Common myeloid progenitor, CD34-positive (primary cell): ENCODE results near the gene RAD51B.
A peak's percentile ranks its signal among the peaks of the same experiment; 100 is the strongest.

Experiments used
- CTCF ChIA-PET: fragments of 350-600 bp; sonication (Branson Sonifier 250); formaldehyde crosslinking; loops from one replicate; lab custom pipeline; 2021; ENCODE audit warnings: antibody characterized with exemption; lab: Charles Lee
- POLR2A ChIA-PET: fragments of 350-600 bp; sonication (Branson Sonifier 250); formaldehyde crosslinking; loops from one replicate; lab custom pipeline; 2021; ENCODE audit warnings: antibody characterized with exemption; lab: Charles Lee
- DNase-seq, 3 donors: peaks; one replicate each; pipeline versions ENCODE4 v3.0.0 to v3.0.0-alpha.2; 2013
- H3K27ac ChIP-seq, 2 experiments: 1 replicate in 1 of 2; 2 replicates in 1 of 2; pipeline ENCODE4 v1.7.0; 2013; ENCODE audit warnings: inconsistent platforms in 2 of 2, low read length in 2 of 2, mild to moderate bottlenecking in 2 of 2, low read depth in 1 of 2, moderate library complexity in 1 of 2; ENCODE audit not compliant: severe bottlenecking in 2 of 2, insufficient read depth in 1 of 2, poor library complexity in 1 of 2
- H3K27me3 ChIP-seq, 5 experiments: replicated peaks in 2 of 5; 1 replicate in 3 of 5; 2 replicates in 2 of 5; pipeline versions ENCODE4 v1.6.1 to v1.7.0; 2013; ENCODE audit warnings: low read length in 4 of 5, mild to moderate bottlenecking in 2 of 5, moderate library complexity in 2 of 5, inconsistent platforms in 1 of 5; ENCODE audit not compliant: insufficient read depth in 5 of 5, control insufficient read depth in 4 of 5
- H3K36me3 ChIP-seq, 4 experiments: 1 replicate in 2 of 4; 2 replicates in 2 of 4; pipeline versions ENCODE4 v1.6.1 to v1.7.0; 2013; ENCODE audit warnings: low read length in 3 of 4, control low read depth in 1 of 4, mild to moderate bottlenecking in 1 of 4; ENCODE audit not compliant: control insufficient read depth in 4 of 4, insufficient read depth in 4 of 4
- H3K4me1 ChIP-seq, 4 experiments: 1 replicate in 3 of 4; 2 replicates in 1 of 4; pipeline versions ENCODE4 v1.6.1 to v1.7.1; 2013; ENCODE audit warnings: low read length in 3 of 4, mild to moderate bottlenecking in 3 of 4, control low read depth in 1 of 4, inconsistent platforms in 1 of 4, moderate library complexity in 1 of 4; ENCODE audit not compliant: control insufficient read depth in 4 of 4, insufficient read depth in 4 of 4; ENCODE audit errors: control extremely low read depth in 1 of 4
- H3K4me3 ChIP-seq, 7 experiments: 1 replicate in 4 of 7; 2 replicates in 3 of 7; pipeline versions ENCODE4 v1.5.1 to v1.7.0; 2013; ENCODE audit warnings: mild to moderate bottlenecking in 7 of 7, low read length in 6 of 7, moderate library complexity in 6 of 7, inconsistent platforms in 2 of 7, low read depth in 2 of 7, control low read depth in 1 of 7; ENCODE audit not compliant: insufficient read depth in 4 of 7, control insufficient read depth in 1 of 7; ENCODE audit errors: extremely low read depth in 1 of 7
- H3K9me3 ChIP-seq, 5 experiments: 1 replicate in 4 of 5; 2 replicates in 1 of 5; pipeline versions ENCODE4 v1.6.1 to v1.7.1; 2013; ENCODE audit warnings: low read length in 4 of 5, mild to moderate bottlenecking in 2 of 5, inconsistent platforms in 1 of 5, low read depth in 1 of 5, moderate library complexity in 1 of 5; ENCODE audit not compliant: control insufficient read depth in 4 of 5, insufficient read depth in 2 of 5; ENCODE audit errors: control extremely low read depth in 1 of 5
- WGBS: methylation state at CpG from one replicate; pipeline ENCODE4 v1.1.5; 2013; ENCODE audit not compliant: insufficient coverage; 5-methylcytosine and 5-hydroxymethylcytosine counted together

RAD51B gene

GRCh38 chr14:68444449-68445168 is 625.0 kb downstream of the RAD51B start:
- Histone ChIP-seq H3K4me3 (peak overlapping the region in 1 of 7 experiments; percentile 33), H3K36me3 (peaks cover 0 to 5% (median 0%) of the 10 kb centered on the region in 4 experiments), H3K27ac (no peak overlapping the region), H3K27me3 (no peaks in the 10 kb centered on the region), H3K4me1 (peaks cover 0 to 11% (median 6%) of the 10 kb centered on the region in 4 experiments), H3K9me3 (no peaks in the 10 kb centered on the region)
- peak; percentile 25 to 88 (median 79) for DNase-seq
- WGBS = 0% methylated on average over 2 of the region's 2 CpGs
- POLR2A ChIA-PET = no interaction called here
- CTCF ChIA-PET = interaction anchor here (1.5 kb wide), 1 partner anchor 15 kb away, joined by 4 read pairs; no protein-coding TSS in a partner anchor

DNA sequence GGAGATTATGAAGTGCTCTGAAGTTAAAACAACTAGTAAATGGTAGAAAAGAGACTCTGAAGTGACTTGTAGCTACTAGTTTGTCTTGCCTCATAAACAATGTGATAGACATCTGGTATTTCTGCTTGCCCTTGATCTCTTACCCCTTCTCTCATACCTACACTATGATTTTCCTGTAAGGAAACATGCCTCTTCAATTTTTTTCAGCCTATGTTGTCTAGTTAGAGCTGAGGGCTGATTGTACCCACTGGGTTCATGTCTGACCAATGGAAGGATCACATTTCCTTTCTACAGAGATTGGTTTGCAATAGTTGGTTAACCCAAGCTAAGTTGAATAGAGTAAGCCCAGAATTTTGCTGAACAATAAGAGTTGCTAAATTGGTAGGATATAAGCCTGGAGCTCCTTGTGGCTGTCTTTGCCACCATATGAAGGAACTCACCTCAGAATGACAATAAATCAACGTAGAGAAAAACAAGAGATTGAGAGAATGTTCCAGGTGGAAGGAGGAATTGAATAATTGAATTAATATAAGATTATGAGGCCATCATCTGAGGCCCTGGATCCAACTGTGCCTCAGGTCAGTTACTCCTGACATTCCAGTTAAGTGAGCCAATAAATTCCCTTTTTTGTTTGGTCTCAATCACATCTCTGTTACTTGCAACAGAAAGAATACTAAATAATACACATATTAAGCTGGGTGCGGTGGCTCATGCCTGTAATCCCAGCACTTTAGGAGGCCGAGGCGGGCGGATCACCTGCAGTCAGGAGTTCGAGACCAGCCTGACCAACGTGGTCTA is 626.9 kb downstream of the RAD51B start:
- 100% methylated on average over 3 of the region's 7 CpGs for WGBS
- CTCF ChIA-PET = interaction anchor here (1.5 kb wide), 1 partner anchor 13 kb away, joined by 4 read pairs; no protein-coding TSS in a partner anchor
- Histone ChIP-seq H3K27me3 (no peaks in the 10 kb centered on the region), H3K27ac (no peak overlapping the region), H3K4me3 (no peak overlapping the region), H3K4me1 (peaks cover 0 to 11% (median 6%) of the 10 kb centered on the region in 4 experiments), H3K9me3 (no peaks in the 10 kb centered on the region), H3K36me3 (peaks cover 0 to 2% (median 0%) of the 10 kb centered on the region in 4 experiments)
- DNase-seq = no peak
- POLR2A ChIA-PET = no interaction called here

GRCh38 chr14:68447581-68448251 is 628.1 kb downstream of the RAD51B start:
- H3K4me3 ChIP-seq = no peak overlapping the region
- no peak for DNase-seq
- H3K36me3 ChIP-seq = peaks cover 0 to 2% (median 0%) of the 10 kb centered on the region in 4 experiments
- no peaks in the 10 kb centered on the region for H3K9me3 ChIP-seq
- ChIA-PET POLR2A (no interaction called here), CTCF (interaction anchor here (1.2 to 1.5 kb wide), 2 partner anchors 14 to 198 kb away, joined by 3 read pairs; no protein-coding TSS in a partner anchor)
- H3K27ac ChIP-seq = no peak overlapping the region
- WGBS = 100% methylated on average over 1 of the region's 4 CpGs
- H3K27me3 ChIP-seq = no peaks in the 10 kb centered on the region
- H3K4me1 ChIP-seq = peaks cover 0 to 11% (median 6%) of the 10 kb centered on the region in 4 experiments

- Histone ChIP-seq H3K4me1 (peaks cover 0 to 11% (median 6%) of the 10 kb centered on the region in 4 experiments), H3K27me3 (no peaks in the 10 kb centered on the region), H3K4me3 (no peak overlapping the region), H3K36me3 (no peaks in the 10 kb centered on the region), H3K27ac (no peak overlapping the region), H3K9me3 (no peaks in the 10 kb centered on the region)
- ChIA-PET POLR2A (no interaction called here), CTCF (interaction anchor here (1.2 to 1.5 kb wide), 2 partner anchors 14 to 199 kb away, joined by 3 read pairs; no protein-coding TSS in a partner anchor)
- no peak for DNase-seq
- 93% methylated on average over 3 of the region's 3 CpGs for WGBS
Measured at GRCh38 chr14:68448252-68448902, 628.8 kb downstream of the RAD51B start.

DNA sequence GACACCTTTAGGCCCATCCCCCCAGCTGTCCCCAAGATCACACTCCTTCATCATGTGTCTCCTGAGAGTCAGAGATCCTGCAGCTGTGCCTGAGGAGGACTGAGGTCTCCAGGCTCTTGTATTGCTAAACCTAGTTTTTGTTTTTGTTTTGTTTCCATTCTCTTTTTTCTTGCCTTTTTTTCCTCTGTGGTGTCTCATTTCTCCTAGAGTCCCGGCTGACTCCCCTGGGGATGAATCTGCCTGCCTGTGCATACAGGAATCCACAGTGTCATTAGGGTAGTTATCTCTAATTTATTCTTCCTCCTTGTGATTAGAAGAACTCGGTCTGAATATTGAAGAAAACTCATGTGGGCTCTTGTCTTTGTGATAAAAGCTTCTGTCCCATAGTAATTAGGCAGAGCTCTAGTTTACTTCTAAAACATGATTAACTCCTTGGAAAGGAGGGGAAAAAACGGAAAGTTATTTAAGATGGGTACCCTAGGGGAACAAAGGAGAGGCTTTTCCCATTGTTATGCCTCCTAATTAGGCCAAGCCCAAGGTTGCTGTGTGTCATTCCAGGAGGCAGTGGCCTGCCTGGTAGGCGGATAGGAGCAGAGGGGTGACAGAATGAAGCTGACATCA is 630.1 kb downstream of the RAD51B start:
- Histone ChIP-seq H3K4me3 (no peak overlapping the region), H3K4me1 (peaks cover 0 to 5% (median 2%) of the 10 kb centered on the region in 4 experiments), H3K9me3 (peaks cover under 1 to 7% (median 2%) of the 10 kb centered on the region in 5 experiments), H3K27me3 (no peaks in the 10 kb centered on the region), H3K36me3 (no peaks in the 10 kb centered on the region), H3K27ac (no peak overlapping the region)
- ChIA-PET CTCF (interaction anchor here (0.9 to 1.5 kb wide), 4 partner anchors 12 to 21 kb away, joined by 3 to 4 read pairs (median 3); no protein-coding TSS in a partner anchor), POLR2A (no interaction called here)
- no peak for DNase-seq
- WGBS = no CpG with 5 or more reads among the region's 4 CpGs
